Endodermal cell (in vitro differentiated cells): ENCODE results near the gene OPHN1. TPM values are rescaled to one million over a fixed set of nuclear protein-coding genes. Genes with fewer than 3 reads are reported as not detected.

ENCODE experiments used
- DNase-seq: peaks from one replicate; pipeline ENCODE4 v3.0.0-alpha.2; 2017
- H3K27ac ChIP-seq: 2 replicates; pipeline ENCODE4 v1.5.1; 2013; ENCODE audit warnings: mild to moderate bottlenecking, low read depth, low read length, moderate library complexity
- H3K27me3 ChIP-seq: 2 replicates; pipeline ENCODE4 v1.6.1; 2013; ENCODE audit warnings: mild to moderate bottlenecking, low read length, moderate library complexity; ENCODE audit not compliant: insufficient read depth, control insufficient read depth, poor library complexity, severe bottlenecking
- H3K36me3 ChIP-seq: 2 replicates; pipeline ENCODE4 v1.7.0; 2013; ENCODE audit warnings: mild to moderate bottlenecking, low read length, moderate library complexity; ENCODE audit not compliant: control insufficient read depth, insufficient read depth
- H3K4me1 ChIP-seq: one replicate; pipeline ENCODE4 v1.7.0; 2013; ENCODE audit warnings: low read length; ENCODE audit not compliant: control insufficient read depth, insufficient read depth
- H3K4me3 ChIP-seq: 2 replicates; pipeline ENCODE4 v1.5.1; 2013; ENCODE audit warnings: mild to moderate bottlenecking, low read length, moderate library complexity
- H3K9ac ChIP-seq: 2 replicates; pipeline ENCODE4 v1.6.1; 2013; ENCODE audit warnings: mild to moderate bottlenecking, low read length, moderate library complexity; ENCODE audit not compliant: poor library complexity, severe bottlenecking; ENCODE audit errors: extremely low read depth
- H3K9me3 ChIP-seq: 2 replicates; pipeline ENCODE4 v1.6.1; 2013; ENCODE audit warnings: mild to moderate bottlenecking, low read length, moderate library complexity; ENCODE audit not compliant: control insufficient read depth
- H3K27ac Mint-ChIP-seq: 2 replicates; pipeline ENCODE4 v1.8.0; 2020; ENCODE audit warnings: mixed read lengths
- H3K27me3 Mint-ChIP-seq: 2 replicates; pipeline ENCODE4 v1.8.0; 2021; ENCODE audit warnings: mild to moderate bottlenecking, mixed read lengths; ENCODE audit not compliant: insufficient read depth
- H3K36me3 Mint-ChIP-seq: 2 replicates; pipeline ENCODE4 v1.8.0; 2020; ENCODE audit warnings: low read depth, mixed read lengths
- H3K4me1 Mint-ChIP-seq: 2 replicates; pipeline ENCODE4 v1.8.0; 2020; ENCODE audit warnings: mixed read lengths
- H3K4me3 Mint-ChIP-seq: 2 replicates; pipeline ENCODE4 v1.8.0; 2020; ENCODE audit warnings: mild to moderate bottlenecking, moderate library complexity, mixed read lengths
- H3K9me3 Mint-ChIP-seq: 2 replicates; pipeline ENCODE4 v1.8.0; 2020; ENCODE audit warnings: mild to moderate bottlenecking, mixed read lengths
- CTCF ChIP-seq: fragments of 200-600 bp; sonication (generic); conservative IDR thresholded peaks from 2 replicates; pipeline ENCODE4 v1.5.0; 2021; ENCODE audit warnings: antibody characterized with exemption, mild to moderate bottlenecking
- WGBS, 2 experiments: methylation state at CpG; one replicate each; pipeline versions ENCODE4 v1.1.5 to v1.1.7; 2013; ENCODE audit warnings: missing lambda C conversion rate in 2 of 2, mixed read lengths in 1 of 2; ENCODE audit not compliant: insufficient coverage in 1 of 2, insufficient read length in 1 of 2; 5-methylcytosine and 5-hydroxymethylcytosine counted together
- total RNA-seq, 2 donors: library from RNA; stranded (reverse); fragmentation: NEBNext Ultra II Directional in 1 of 2; extraction: Animal tissue kit (Norgen Biotek cat#: 25700) in 1 of 2; gene quantifications; 2 replicates in 1 of 2; 3 replicates in 1 of 2; pipeline ENCODE4 v1.2.1, GENCODE V29; 2021

Gene OPHN1
- total RNA-seq, 2 donors from 2014 or later: 2.9 to 5.0 TPM

- no peaks in the 10 kb centered on the region for H3K36me3 ChIP-seq
- no peak overlapping the region for H3K27ac ChIP-seq
- no peak for DNase-seq
- H3K4me1 ChIP-seq: no peaks in the 10 kb centered on the region
- Mint-ChIP-seq H3K36me3 (no peaks in the 10 kb centered on the region), H3K27ac (no peak overlapping the region), H3K27me3 (no peaks in the 10 kb centered on the region), H3K4me3 (no peak overlapping the region), H3K9me3 (peaks cover 27% of the 10 kb centered on the region), H3K4me1 (no peaks in the 10 kb centered on the region)
- TF ChIP-seq CTCF: no peak
- H3K27me3 ChIP-seq: no peaks in the 10 kb centered on the region
- WGBS, 2 experiments: no CpG with 5 or more reads among the region's 2 CpGs
- H3K9ac ChIP-seq: no peak overlapping the region
- H3K4me3 ChIP-seq: no peak overlapping the region
- no peaks in the 10 kb centered on the region for H3K9me3 ChIP-seq
Observed at GRCh38 chrX:68252664-68253063, 180.6 kb downstream of the OPHN1 start.

- peaks cover 19% of the 10 kb centered on the region for H3K9me3 Mint-ChIP-seq
Observed at GRCh38 chrX:68249903-68250302, 183.4 kb downstream of the OPHN1 start.

GRCh38 chrX:68249401-68249831 lies 183.9 kb downstream of the OPHN1 start:
- no peak for DNase-seq
- Mint-ChIP-seq H3K9me3 (peaks cover 20% of the 10 kb centered on the region), H3K27me3 (no peaks in the 10 kb centered on the region), H3K4me1 (no peaks in the 10 kb centered on the region), H3K36me3 (no peaks in the 10 kb centered on the region), H3K4me3 (no peak overlapping the region), H3K27ac (no peak overlapping the region)
- H3K27ac ChIP-seq: no peak overlapping the region
- no peak overlapping the region for H3K9ac ChIP-seq
- no peaks in the 10 kb centered on the region for H3K4me1 ChIP-seq
- no peaks in the 10 kb centered on the region for H3K36me3 ChIP-seq
- H3K9me3 ChIP-seq: no peaks in the 10 kb centered on the region
- H3K4me3 ChIP-seq: no peak overlapping the region
- TF ChIP-seq CTCF: no peak
- H3K27me3 ChIP-seq: no peaks in the 10 kb centered on the region
- WGBS, 2 experiments: 88 to 100% methylated on average over 1 to 5 of the region's 5 CpGs

More at GRCh38 chrX:68249903-68250302, 183.4 kb downstream of the OPHN1 start:
- no peaks in the 10 kb centered on the region for H3K36me3 ChIP-seq
- no peaks in the 10 kb centered on the region for H3K4me1 Mint-ChIP-seq
- H3K4me3 Mint-ChIP-seq: no peak overlapping the region
- no peak for TF ChIP-seq CTCF
- no peaks in the 10 kb centered on the region for H3K27me3 Mint-ChIP-seq
- H3K9ac ChIP-seq: no peak overlapping the region
- no peaks in the 10 kb centered on the region for H3K27me3 ChIP-seq
- H3K27ac ChIP-seq: no peak overlapping the region
- WGBS, 2 experiments: 100% methylated on average over 1 of the region's 2 CpGs; no CpG with 5 or more reads in 1 of the 2 experiments
- no peak overlapping the region for H3K4me3 ChIP-seq
- H3K9me3 ChIP-seq: no peaks in the 10 kb centered on the region
- H3K36me3 Mint-ChIP-seq: no peaks in the 10 kb centered on the region
- DNase-seq: no peak
- no peak overlapping the region for H3K27ac Mint-ChIP-seq
- no peaks in the 10 kb centered on the region for H3K4me1 ChIP-seq
